H9 (cell line): ENCODE measurements around the gene SLC16A10. TPM values are rescaled to one million over a fixed set of nuclear protein-coding genes. Genes with fewer than 3 reads are reported as not detected.
"Not testable (repeated sequence)": the region's sequence is repeated elsewhere in the genome, so short reads cannot be mapped to it uniquely, and the experiment has no call there.

Experiments used
- DNase-seq: peaks from one replicate; pipeline ENCODE4 v3.0.0-alpha.2; 2017
- H2AFZ ChIP-seq: one replicate; pipeline ENCODE4 v1.6.1; 2013; ENCODE audit warnings: mild to moderate bottlenecking, low read length, control low read depth, moderate library complexity
- H2AK5ac ChIP-seq: 2 replicates; pipeline ENCODE4 v1.6.1; 2013; ENCODE audit warnings: low read length, control low read depth, mixed read lengths; ENCODE audit not compliant: insufficient read length
- H2BK120ac ChIP-seq: one replicate; pipeline ENCODE4 v1.6.1; 2013; ENCODE audit warnings: low read depth, mild to moderate bottlenecking, low read length, control low read depth, inconsistent platforms; ENCODE audit not compliant: poor library complexity, severe bottlenecking
- H2BK12ac ChIP-seq: 2 replicates; pipeline ENCODE4 v1.6.1; 2013; ENCODE audit warnings: low read length, control low read depth, mixed read lengths, low read depth; ENCODE audit not compliant: insufficient read length
- H2BK15ac ChIP-seq: 2 replicates; pipeline ENCODE4 v1.6.1; 2013; ENCODE audit warnings: low read depth, low read length, control low read depth
- H2BK20ac ChIP-seq: one replicate; pipeline ENCODE4 v1.6.1; 2013; ENCODE audit warnings: low read depth, mild to moderate bottlenecking, low read length, control low read depth, inconsistent platforms; ENCODE audit not compliant: poor library complexity, severe bottlenecking
- H2BK5ac ChIP-seq: 2 replicates; pipeline ENCODE4 v1.6.1; 2013; ENCODE audit warnings: low read length, control low read depth, mixed read lengths; ENCODE audit not compliant: insufficient read length
- H3K14ac ChIP-seq: 2 replicates; pipeline ENCODE4 v1.6.1; 2013; ENCODE audit warnings: low read length, control low read depth; ENCODE audit not compliant: insufficient read depth
- H3K18ac ChIP-seq: 2 replicates; pipeline ENCODE4 v1.6.1; 2013; ENCODE audit warnings: low read depth, mild to moderate bottlenecking, mixed read lengths, low read length, control low read depth; ENCODE audit not compliant: insufficient read length
- H3K23ac ChIP-seq: 2 replicates; pipeline ENCODE4 v1.6.1; 2013; ENCODE audit warnings: low read length, control low read depth, mixed read lengths, low read depth; ENCODE audit not compliant: insufficient read length
- H3K23me2 ChIP-seq: 2 replicates; pipeline ENCODE4 v1.6.1; 2013; ENCODE audit warnings: low read depth, mild to moderate bottlenecking, mixed read lengths, low read length, control low read depth; ENCODE audit not compliant: insufficient read length, poor library complexity, severe bottlenecking
- H3K27ac ChIP-seq: 2 replicates; pipeline ENCODE4 v1.5.1; 2013; ENCODE audit warnings: low read length, control low read depth, mixed read lengths, low read depth; ENCODE audit not compliant: insufficient read length
- H3K27me3 ChIP-seq: 2 replicates; pipeline ENCODE4 v1.6.1; 2013; ENCODE audit warnings: low read length, control low read depth, inconsistent platforms; ENCODE audit not compliant: insufficient read depth
- H3K4ac ChIP-seq: 2 replicates; pipeline ENCODE4 v1.6.1; 2013; ENCODE audit warnings: low read depth, mild to moderate bottlenecking, control low read depth, inconsistent platforms, low read length, moderate library complexity
- H3K4me1 ChIP-seq: 2 replicates; pipeline ENCODE4 v1.6.1; 2013; ENCODE audit warnings: low read length, control low read depth, inconsistent platforms; ENCODE audit not compliant: insufficient read depth
- H3K4me2 ChIP-seq: 2 replicates; pipeline ENCODE4 v1.6.1; 2013; ENCODE audit warnings: low read length, control low read depth, mixed read lengths; ENCODE audit not compliant: insufficient read length, insufficient read depth
- H3K56ac ChIP-seq: 2 replicates; pipeline ENCODE4 v1.6.1; 2013; ENCODE audit warnings: low read depth, mild to moderate bottlenecking, mixed read lengths, low read length, control low read depth; ENCODE audit not compliant: insufficient read length
- H3K79me1 ChIP-seq: 2 replicates; pipeline ENCODE4 v1.6.1; 2013; ENCODE audit warnings: low read depth, mild to moderate bottlenecking, moderate library complexity, low read length, control low read depth, inconsistent platforms; ENCODE audit not compliant: insufficient read depth, poor library complexity, severe bottlenecking
- H3K79me2 ChIP-seq: 2 replicates; pipeline ENCODE4 v1.6.1; 2013; ENCODE audit warnings: low read length, control low read depth, inconsistent platforms; ENCODE audit not compliant: insufficient read depth
- H3K9ac ChIP-seq: 2 replicates; pipeline ENCODE4 v1.6.1; 2013; ENCODE audit warnings: low read length, control low read depth, mixed read lengths; ENCODE audit not compliant: insufficient read length; ENCODE audit errors: extremely low read depth
- H3K9me3 ChIP-seq: one replicate; pipeline ENCODE4 v1.6.1; 2013; ENCODE audit warnings: low read depth, low read length, inconsistent platforms; ENCODE audit not compliant: control insufficient read depth
- H3T11ph ChIP-seq: one replicate; pipeline ENCODE4 v1.6.1; 2013; ENCODE audit warnings: mild to moderate bottlenecking, low read length, control low read depth, inconsistent platforms
- H4K20me1 ChIP-seq: one replicate; pipeline ENCODE4 v1.6.1; 2013; ENCODE audit not compliant: control insufficient read depth, insufficient read length, insufficient read depth
- H4K5ac ChIP-seq: 2 replicates; pipeline ENCODE4 v1.6.1; 2013; ENCODE audit warnings: low read depth, mild to moderate bottlenecking, mixed read lengths, low read length, control low read depth; ENCODE audit not compliant: insufficient read length
- H4K8ac ChIP-seq: replicated peaks from 2 replicates; pipeline ENCODE4 v1.6.1; 2013; ENCODE audit warnings: low read length, control low read depth, mixed read lengths, low read depth; ENCODE audit not compliant: insufficient read length
- H4K91ac ChIP-seq: 2 replicates; pipeline ENCODE4 v1.6.1; 2013; ENCODE audit warnings: low read depth, mild to moderate bottlenecking, moderate library complexity, mixed read lengths, low read length, control low read depth; ENCODE audit not compliant: insufficient read length
- H3K27ac Mint-ChIP-seq, 3 experiments: 2 replicates in 2 of 3; 3 replicates in 1 of 3; pipeline ENCODE4 v1.8.0; 2020 to 2021; ENCODE audit warnings: mixed read lengths in 3 of 3, mild to moderate bottlenecking in 1 of 3, moderate library complexity in 1 of 3
- H3K27me3 Mint-ChIP-seq: 2 replicates; pipeline ENCODE4 v1.8.0; 2021; ENCODE audit warnings: low read depth, mild to moderate bottlenecking, moderate library complexity, mixed read lengths
- H3K36me3 Mint-ChIP-seq, 3 experiments: 2 replicates in 2 of 3; 3 replicates in 1 of 3; pipeline ENCODE4 v1.8.0; 2020 to 2021; ENCODE audit warnings: low read depth in 3 of 3, mixed read lengths in 3 of 3; ENCODE audit not compliant: insufficient read depth in 1 of 3
- H3K4me1 Mint-ChIP-seq, 2 experiments: 2 replicates each; pipeline ENCODE4 v1.8.0; 2020; ENCODE audit warnings: mixed read lengths in 2 of 2
- H3K4me3 Mint-ChIP-seq, 2 experiments: 2 replicates in 1 of 2; 3 replicates in 1 of 2; pipeline ENCODE4 v1.8.0; 2020 to 2021; ENCODE audit warnings: mild to moderate bottlenecking in 2 of 2, mixed read lengths in 2 of 2, moderate library complexity in 1 of 2
- H3K9me3 Mint-ChIP-seq, 2 experiments: 2 replicates in 1 of 2; 3 replicates in 1 of 2; pipeline ENCODE4 v1.8.0; 2020; ENCODE audit warnings: mild to moderate bottlenecking in 2 of 2, mixed read lengths in 2 of 2, moderate library complexity in 1 of 2
- WGBS: extraction: QIAGEN DNeasy Blood & Tissue Kit; methylation state at CpG from one replicate; pipeline ENCODE4 v1.1.7; 2013; ENCODE audit warnings: missing lambda C conversion rate, low lambda C conversion rate, mixed read lengths; ENCODE audit not compliant: insufficient read length; ENCODE audit errors: extremely low coverage; 5-methylcytosine and 5-hydroxymethylcytosine counted together
- total RNA-seq: library from RNA; stranded (reverse); gene quantifications from 2 replicates; pipeline ENCODE4 v1.2.1, GENCODE V29; 2021

The SLC16A10 gene
- total RNA-seq, 1 experiment from 2014 or later = 11.4 TPM

DNA sequence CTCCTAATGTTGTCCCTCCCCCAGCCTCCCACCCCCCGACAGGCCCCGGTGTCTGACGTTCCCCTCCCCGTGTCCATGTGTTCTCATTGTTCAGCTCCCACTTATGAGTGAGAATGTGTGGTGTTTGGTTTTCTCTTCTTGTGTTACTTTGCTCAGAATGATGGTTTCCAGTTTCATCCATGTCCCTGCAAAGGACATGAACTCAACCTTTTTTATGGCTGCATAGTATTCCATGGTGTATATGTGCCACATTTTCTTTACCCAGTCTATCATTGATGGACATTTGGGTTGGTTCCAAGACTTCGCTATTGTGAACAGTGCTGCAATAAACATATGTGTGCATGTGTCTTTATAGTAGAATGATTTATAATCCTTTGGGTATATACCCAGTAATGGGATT lies 24.4 kb upstream of the SLC16A10 start:
- H3K9ac ChIP-seq, H2BK5ac ChIP-seq, DNase-seq, H3K4ac ChIP-seq, H3K79me2 ChIP-seq, H4K20me1 ChIP-seq, H3K4me2 ChIP-seq, H3K27ac ChIP-seq, H3K23ac ChIP-seq, H3K27me3 Mint-ChIP-seq, H3K9me3 ChIP-seq, H4K91ac ChIP-seq, H2AFZ ChIP-seq, H3T11ph ChIP-seq, H4K5ac ChIP-seq, H4K8ac ChIP-seq, H3K18ac ChIP-seq, H2BK120ac ChIP-seq, H3K27me3 ChIP-seq, H3K23me2 ChIP-seq, H2BK15ac ChIP-seq, H2BK12ac ChIP-seq, H2AK5ac ChIP-seq, H3K79me1 ChIP-seq, H3K4me1 ChIP-seq, H3K14ac ChIP-seq, H3K56ac ChIP-seq, H3K27ac Mint-ChIP-seq, H2BK20ac ChIP-seq: not testable (repeated sequence)
- H3K9me3 Mint-ChIP-seq = peaks cover 21 to 22% of the 10 kb centered on the region in 2 experiments
- peak overlapping the region in 1 of 2 experiments; percentile 36; a peak in 1 of 5 replicates for H3K4me3 Mint-ChIP-seq
- peaks cover 2 to 17% (median 4%) of the 10 kb centered on the region in 3 experiments; a peak in 4 of 7 replicates for H3K36me3 Mint-ChIP-seq
- H3K4me1 Mint-ChIP-seq = peaks cover 14 to 15% of the 10 kb centered on the region in 2 experiments
- WGBS = no CpG with 5 or more reads among the region's 5 CpGs
